ENCODE data around the gene FIGN. TPM values are rescaled to one million over a fixed set of nuclear protein-coding genes. Genes with fewer than 3 reads are reported as not detected.

The FIGN gene
- total RNA-seq, 1 donor from 2014 or later: 0.79 TPM

DNA sequence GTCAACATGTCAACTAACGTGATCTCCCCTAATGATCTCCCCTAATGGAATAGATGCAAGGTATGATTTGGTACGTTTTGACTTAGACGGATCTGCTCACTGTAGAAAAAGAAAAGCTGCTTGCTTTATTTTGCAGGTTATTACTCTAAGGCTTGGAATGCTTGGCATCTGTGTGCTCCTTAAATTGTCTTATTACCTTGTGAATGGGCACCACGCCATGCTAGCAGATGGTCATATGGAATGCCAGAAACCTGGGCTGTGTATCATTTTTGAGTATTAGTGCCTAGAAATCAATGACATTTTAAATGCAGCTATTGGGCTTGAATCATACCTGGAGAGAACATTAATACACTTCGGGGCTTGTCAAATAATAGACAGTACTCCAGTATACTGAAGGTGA, 16.5 kb upstream of the FIGN start:
- peak; percentile 53 for DNase-seq (ENCODE audit: low read depth)
- H3K36me3 ChIP-seq (ENCODE audit: control insufficient read depth, insufficient read depth, low read length): no peaks in the 10 kb centered on the region
- H3K27me3 ChIP-seq (ENCODE audit: control insufficient read depth, insufficient read depth, low read length): no peaks in the 10 kb centered on the region
- no peak for FAIRE-seq
- H3K4me3 ChIP-seq (ENCODE audit: low read depth, low read length): no peak overlapping the region
- TF ChIP-seq, protein P1, sequence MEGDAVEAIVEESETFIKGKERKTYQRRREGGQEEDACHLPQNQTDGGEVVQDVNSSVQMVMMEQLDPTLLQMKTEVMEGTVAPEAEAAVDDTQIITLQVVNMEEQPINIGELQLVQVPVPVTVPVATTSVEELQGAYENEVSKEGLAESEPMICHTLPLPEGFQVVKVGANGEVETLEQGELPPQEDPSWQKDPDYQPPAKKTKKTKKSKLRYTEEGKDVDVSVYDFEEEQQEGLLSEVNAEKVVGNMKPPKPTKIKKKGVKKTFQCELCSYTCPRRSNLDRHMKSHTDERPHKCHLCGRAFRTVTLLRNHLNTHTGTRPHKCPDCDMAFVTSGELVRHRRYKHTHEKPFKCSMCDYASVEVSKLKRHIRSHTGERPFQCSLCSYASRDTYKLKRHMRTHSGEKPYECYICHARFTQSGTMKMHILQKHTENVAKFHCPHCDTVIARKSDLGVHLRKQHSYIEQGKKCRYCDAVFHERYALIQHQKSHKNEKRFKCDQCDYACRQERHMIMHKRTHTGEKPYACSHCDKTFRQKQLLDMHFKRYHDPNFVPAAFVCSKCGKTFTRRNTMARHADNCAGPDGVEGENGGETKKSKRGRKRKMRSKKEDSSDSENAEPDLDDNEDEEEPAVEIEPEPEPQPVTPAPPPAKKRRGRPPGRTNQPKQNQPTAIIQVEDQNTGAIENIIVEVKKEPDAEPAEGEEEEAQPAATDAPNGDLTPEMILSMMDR (IDR thresholded peaks at IDR 0.05; ENCODE audit: insufficient read depth, low read length, severe bottlenecking): no peak

DNA sequence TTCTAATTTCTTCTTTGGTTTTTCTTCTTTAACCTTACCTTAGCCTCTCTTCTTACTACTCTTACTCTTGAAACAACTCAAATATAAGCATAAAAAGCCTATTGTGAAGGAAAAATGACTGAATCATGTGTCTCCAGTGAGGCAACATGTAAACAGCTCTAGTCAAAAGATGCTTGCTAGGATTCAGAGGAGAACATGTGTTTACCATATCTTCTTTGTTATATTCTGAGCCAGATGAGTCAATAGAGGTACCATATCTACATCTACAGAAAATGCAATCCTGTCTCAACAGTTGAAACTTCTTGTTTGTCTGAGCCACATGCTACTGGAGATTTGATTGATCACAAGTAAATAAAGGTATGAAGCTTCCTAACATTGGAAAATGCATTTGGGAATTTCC, 15.9 kb upstream of the FIGN start:
- Histone ChIP-seq H3K27me3 (ENCODE audit: control insufficient read depth, insufficient read depth, low read length) (no peaks in the 10 kb centered on the region), H3K36me3 (ENCODE audit: control insufficient read depth, insufficient read depth, low read length) (no peaks in the 10 kb centered on the region), H3K4me3 (ENCODE audit: low read depth, low read length) (no peak overlapping the region)
- peak; percentile 40 for DNase-seq (ENCODE audit: low read depth)
- TF ChIP-seq, protein P1 (IDR thresholded peaks at IDR 0.05; ENCODE audit: insufficient read depth, low read length, severe bottlenecking): no peak
- no peak for FAIRE-seq

DNA sequence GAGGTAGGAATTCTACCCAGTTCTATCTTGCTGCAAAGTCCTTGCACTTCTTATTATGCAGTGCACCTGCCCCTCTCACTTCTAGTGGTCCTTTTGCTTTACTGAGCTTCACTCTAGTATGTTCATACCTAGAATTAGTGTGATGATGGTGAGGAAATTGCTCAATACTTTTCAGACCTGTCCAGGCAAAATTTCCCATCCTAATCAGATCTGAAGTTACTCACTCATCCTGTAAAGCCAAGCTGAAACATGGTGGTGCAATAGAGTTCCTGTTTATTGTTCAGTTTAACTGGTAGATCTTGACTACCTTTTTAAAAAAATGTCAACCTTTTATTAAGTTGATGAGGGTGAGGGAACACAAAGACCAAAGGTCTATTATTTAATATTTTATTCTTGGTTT, 12.6 kb upstream of the FIGN start:
- peak; percentile 98 for DNase-seq (ENCODE audit: low read depth)
- Histone ChIP-seq H3K4me3 (ENCODE audit: low read depth, low read length) (no peak overlapping the region), H3K27me3 (ENCODE audit: control insufficient read depth, insufficient read depth, low read length) (no peaks in the 10 kb centered on the region), H3K36me3 (ENCODE audit: control insufficient read depth, insufficient read depth, low read length) (no peaks in the 10 kb centered on the region)
- TF ChIP-seq, protein P1 (IDR thresholded peaks at IDR 0.05; ENCODE audit: insufficient read depth, low read length, severe bottlenecking): no peak
- no peak for FAIRE-seq

DNA sequence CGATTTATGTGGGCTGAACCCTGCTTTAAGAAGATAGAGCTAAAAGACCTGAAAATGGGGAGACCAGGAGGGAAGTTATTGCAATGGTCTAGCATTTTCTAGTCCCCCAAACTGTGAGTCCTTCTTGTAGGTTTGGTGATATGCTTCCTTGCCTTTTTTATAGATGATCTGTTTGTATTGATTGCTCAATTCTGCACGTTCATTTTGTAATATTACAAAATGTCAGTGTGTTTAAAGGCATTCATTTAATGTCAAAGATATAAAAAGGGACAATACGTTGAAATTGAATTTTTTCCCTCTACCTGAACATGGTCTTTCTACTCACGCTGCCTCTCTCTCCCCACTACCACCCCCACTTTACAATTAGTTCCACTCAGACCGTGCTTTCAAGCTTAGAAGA, 5.6 kb upstream of the FIGN start:
- no peaks in the 10 kb centered on the region for H3K27me3 ChIP-seq (ENCODE audit: control insufficient read depth, insufficient read depth, low read length)
- DNase-seq (ENCODE audit: low read depth) (no peak), FAIRE-seq (no peak)
- TF ChIP-seq, protein P1 (IDR thresholded peaks at IDR 0.05; ENCODE audit: insufficient read depth, low read length, severe bottlenecking): no peak
- H3K36me3 ChIP-seq (ENCODE audit: control insufficient read depth, insufficient read depth, low read length): no peaks in the 10 kb centered on the region
- H3K4me3 ChIP-seq (ENCODE audit: low read depth, low read length): no peak overlapping the region

DNA sequence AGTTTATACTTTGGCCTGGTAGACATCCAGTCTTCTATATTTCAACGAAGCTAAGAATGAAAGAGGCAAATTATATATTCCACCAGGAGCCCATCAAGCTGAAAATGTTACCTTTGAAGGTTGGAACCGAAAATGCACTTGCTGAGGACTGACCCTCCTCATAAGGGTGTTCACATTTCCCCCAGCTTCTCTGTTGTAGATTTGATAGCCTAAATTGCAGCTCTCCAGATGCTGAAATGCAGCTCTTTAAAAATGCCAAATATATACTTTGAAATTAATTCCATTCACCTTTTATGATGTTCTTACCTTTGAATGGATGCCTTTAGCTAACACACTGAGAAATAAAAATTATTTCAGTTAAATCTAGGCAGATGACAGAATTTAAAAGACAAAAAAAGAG, 1.8 kb upstream of the FIGN start:
- DNase-seq (ENCODE audit: low read depth) (no peak), FAIRE-seq (no peak)
- Histone ChIP-seq H3K27me3 (ENCODE audit: control insufficient read depth, insufficient read depth, low read length) (no peaks in the 10 kb centered on the region), H3K36me3 (ENCODE audit: control insufficient read depth, insufficient read depth, low read length) (no peaks in the 10 kb centered on the region), H3K4me3 (ENCODE audit: low read depth, low read length) (no peak overlapping the region)
- TF ChIP-seq, protein P1 (IDR thresholded peaks at IDR 0.05; ENCODE audit: insufficient read depth, low read length, severe bottlenecking): no peak

DNA sequence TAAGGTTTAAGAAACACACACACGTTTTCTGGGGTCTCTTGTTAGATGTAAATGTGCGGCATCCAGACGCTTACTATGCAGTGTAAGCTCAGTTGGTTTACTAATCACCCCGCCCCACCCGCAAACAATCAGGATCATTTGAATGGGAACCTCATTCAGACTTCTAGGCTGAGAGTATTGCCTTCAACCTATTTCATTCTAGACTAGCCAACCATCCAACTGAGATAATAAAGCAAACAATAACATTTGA, 1.3 kb upstream of the FIGN start:
- DNase-seq (ENCODE audit: low read depth) (no peak), FAIRE-seq (no peak)
- H3K4me3 ChIP-seq (ENCODE audit: low read depth, low read length): no peak overlapping the region
- no peaks in the 10 kb centered on the region for H3K27me3 ChIP-seq (ENCODE audit: control insufficient read depth, insufficient read depth, low read length)
- H3K36me3 ChIP-seq (ENCODE audit: control insufficient read depth, insufficient read depth, low read length): no peaks in the 10 kb centered on the region
- TF ChIP-seq, protein P1 (IDR thresholded peaks at IDR 0.05; ENCODE audit: insufficient read depth, low read length, severe bottlenecking): no peak

All from bronchial epithelial cell (primary cell).